ENCODE measurements around the gene LDLRAD4.

LDLRAD4 gene

GRCh38 chr18:13309031-13309747 lies 90.6 kb downstream of the LDLRAD4 start:
- DNase-seq (ENCODE audit: low read depth): no peak

GRCh38 chr18:13309748-13310670 lies 91.4 kb downstream of the LDLRAD4 start:
- DNase-seq (ENCODE audit: low read depth): no peak

GRCh38 chr18:13311193-13311592 lies 92.6 kb downstream of the LDLRAD4 start:
- DNase-seq (ENCODE audit: low read depth): no peak

- no peak for DNase-seq (ENCODE audit: low read depth)
These were observed 94.0 kb downstream of the LDLRAD4 start for GRCh38 chr18:13312515-13312914.

GRCh38 chr18:13313006-13313686 lies 94.6 kb downstream of the LDLRAD4 start:
- DNase-seq (ENCODE audit: low read depth): no peak

- DNase-seq (ENCODE audit: low read depth): no peak
These were observed 96.4 kb downstream of the LDLRAD4 start for GRCh38 chr18:13315000-13315399.

GRCh38 chr18:13316063-13316462 lies 97.5 kb downstream of the LDLRAD4 start:
- DNase-seq (ENCODE audit: low read depth): no peak

- no peak for DNase-seq (ENCODE audit: low read depth)
These were observed 99.2 kb downstream of the LDLRAD4 start for GRCh38 chr18:13317801-13318200.

- no peak for DNase-seq (ENCODE audit: low read depth)
These were observed 100.4 kb downstream of the LDLRAD4 start for GRCh38 chr18:13318731-13319501.

- no peak for DNase-seq (ENCODE audit: low read depth)
These were observed 101.1 kb downstream of the LDLRAD4 start for GRCh38 chr18:13319629-13320028.

GRCh38 chr18:13320096-13320495 lies 101.5 kb downstream of the LDLRAD4 start:
- no peak for DNase-seq (ENCODE audit: low read depth)

- DNase-seq (ENCODE audit: low read depth): no peak
These were observed 102.4 kb downstream of the LDLRAD4 start for GRCh38 chr18:13320891-13321425.

GRCh38 chr18:13321923-13322322 lies 103.4 kb downstream of the LDLRAD4 start:
- DNase-seq (ENCODE audit: low read depth): no peak

GRCh38 chr18:13323186-13323585 lies 104.6 kb downstream of the LDLRAD4 start:
- no peak for DNase-seq (ENCODE audit: low read depth)

GRCh38 chr18:13324880-13325279 lies 106.3 kb downstream of the LDLRAD4 start:
- no peak for DNase-seq (ENCODE audit: low read depth)

GRCh38 chr18:13328213-13328612 lies 109.7 kb downstream of the LDLRAD4 start:
- no peak for DNase-seq (ENCODE audit: low read depth)

- DNase-seq (ENCODE audit: low read depth): no peak
These were observed 112.4 kb downstream of the LDLRAD4 start for GRCh38 chr18:13330996-13331395.

- no peak for DNase-seq (ENCODE audit: low read depth)
These were observed 113.3 kb downstream of the LDLRAD4 start for GRCh38 chr18:13331846-13332245.

GRCh38 chr18:13332874-13333273 lies 114.3 kb downstream of the LDLRAD4 start:
- DNase-seq (ENCODE audit: low read depth): no peak

GRCh38 chr18:13335903-13336302 lies 117.3 kb downstream of the LDLRAD4 start:
- no peak for DNase-seq (ENCODE audit: low read depth)

- DNase-seq (ENCODE audit: low read depth): no peak
These were observed 118.3 kb downstream of the LDLRAD4 start for GRCh38 chr18:13336841-13337240.

- DNase-seq (ENCODE audit: low read depth): no peak
These were observed 118.8 kb downstream of the LDLRAD4 start for GRCh38 chr18:13337369-13337768.
